AG04450 (cell line): ENCODE results near the gene LEF1. TPM values are rescaled to one million over a fixed set of nuclear protein-coding genes. Genes with fewer than 3 reads are reported as not detected.

Experiments
- CTCF ChIA-PET: fragments of 300-600, 350-600 bp; formaldehyde crosslinking; extraction: SDS; loops from one replicate; lab custom pipeline; 2022; ENCODE audit warnings: antibody characterized with exemption, inconsistent platforms; lab: Charles Lee
- POLR2A ChIA-PET: fragments of 350-600 bp; formaldehyde crosslinking; extraction: SDS; loops from one replicate; lab custom pipeline; 2021; ENCODE audit warnings: antibody characterized with exemption, inconsistent platforms; lab: Yijun Ruan, JAX
- DNase-seq: peaks from one replicate; pipeline ENCODE4 v3.0.0-alpha.2; 2011; ENCODE audit warnings: low read depth, low spot score
- H3K27ac ChIP-seq: one replicate; pipeline ENCODE4 v1.5.1; 2012; ENCODE audit warnings: low read depth, low read length, control low read depth
- H3K27me3 ChIP-seq: one replicate; pipeline ENCODE4 v1.6.0; 2012; ENCODE audit warnings: low read length; ENCODE audit not compliant: control insufficient read depth, insufficient read depth
- H3K4me3 ChIP-seq: 2 replicates; pipeline ENCODE4 v1.5.1; 2011; ENCODE audit warnings: mild to moderate bottlenecking, low read depth, low read length, control low read depth
- H3K9me3 ChIP-seq: 2 replicates; pipeline ENCODE4 v1.5.1; 2012; ENCODE audit warnings: low read length; ENCODE audit not compliant: control insufficient read depth, insufficient read depth
- CTCF ChIP-seq: IDR thresholded peaks from 2 replicates; pipeline ENCODE4 v1.5.1; 2011; ENCODE audit warnings: low read depth, low read length, control low read depth, inconsistent platforms
- polyA plus RNA-seq: library from polyadenylated mRNA; depleted of rRNA; stranded (reverse); fragments of >200 nt; gene quantifications from 2 replicates; pipeline ENCODE4 v1.2.3, GENCODE V29; 2011

The LEF1 gene
- polyA plus RNA-seq, 1 experiment, result 1.2 TPM

DNA sequence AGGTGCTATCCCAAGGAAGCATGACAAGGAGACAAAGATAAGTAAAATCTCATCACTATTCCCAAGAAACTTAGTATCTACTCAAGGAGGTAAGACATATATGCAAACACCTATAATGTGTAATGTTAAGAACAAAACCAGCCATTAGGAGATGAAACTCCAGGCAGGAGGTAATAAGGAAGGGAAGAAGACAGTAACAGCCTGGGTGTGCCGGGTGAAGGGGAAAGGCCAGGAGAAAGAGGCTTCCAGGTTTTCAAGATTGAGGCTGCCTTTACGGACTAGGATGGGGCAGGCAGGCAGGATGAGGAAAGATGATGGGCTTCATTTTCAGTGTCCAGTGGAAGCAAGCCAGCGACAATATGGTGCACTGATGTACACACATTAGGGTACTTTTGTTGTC is 62.5 kb downstream of the LEF1 start:
- no peak overlapping the region for H3K27ac ChIP-seq
- no peaks in the 10 kb centered on the region for H3K9me3 ChIP-seq
- no peak overlapping the region for H3K4me3 ChIP-seq
- peaks cover 2% of the 10 kb centered on the region for H3K27me3 ChIP-seq
- POLR2A ChIA-PET, result no interaction called here
- TF ChIP-seq CTCF, result no peak
- CTCF ChIA-PET, result no interaction called here
- DNase-seq, result no peak

DNA sequence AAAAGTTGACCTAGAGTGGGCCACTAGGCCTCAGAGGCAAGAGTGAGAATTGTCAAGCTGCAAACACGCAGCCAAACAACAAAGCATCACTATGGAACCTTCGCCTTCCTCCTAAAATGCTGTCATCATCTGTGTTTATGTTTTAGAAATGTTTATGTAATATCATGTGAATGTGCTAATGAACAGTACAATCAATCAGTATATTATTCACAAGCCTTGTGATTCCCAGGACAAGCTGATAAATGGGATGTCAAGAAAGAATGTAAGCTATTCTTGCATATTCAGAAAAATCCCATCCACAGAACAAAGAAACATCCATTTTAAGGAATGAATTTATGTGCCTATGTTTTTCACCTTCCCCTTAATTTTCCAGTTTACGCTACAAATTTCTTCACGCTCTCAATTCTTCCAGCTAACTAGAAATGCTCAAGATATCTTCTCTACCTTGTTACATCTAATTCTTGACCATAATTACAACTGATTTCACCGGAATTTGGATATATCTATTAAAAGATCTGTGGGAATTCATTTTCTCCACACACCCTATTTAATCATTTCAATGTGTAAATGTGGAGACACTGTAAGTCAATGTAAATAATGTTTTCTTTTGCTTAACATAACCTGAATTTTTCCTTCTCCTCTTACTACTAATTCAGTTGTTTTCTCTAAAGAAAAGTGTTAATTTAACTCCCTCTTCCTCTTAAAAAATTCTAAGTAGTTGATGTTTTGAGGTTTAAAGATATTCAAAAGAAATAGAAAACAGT is 65.5 kb downstream of the LEF1 start:
- POLR2A ChIA-PET, result no interaction called here
- H3K27me3 ChIP-seq, result no peaks in the 10 kb centered on the region
- no peak for DNase-seq
- H3K27ac ChIP-seq, result no peak overlapping the region
- CTCF ChIA-PET, result no interaction called here
- H3K4me3 ChIP-seq, result no peak overlapping the region
- TF ChIP-seq CTCF, result no peak
- H3K9me3 ChIP-seq, result no peaks in the 10 kb centered on the region

GRCh38 chr4:108100827-108101226 is 67.9 kb downstream of the LEF1 start:
- ChIA-PET POLR2A (no interaction called here), CTCF (no interaction called here)
- no peak for TF ChIP-seq CTCF
- H3K27ac ChIP-seq, result no peak overlapping the region
- no peaks in the 10 kb centered on the region for H3K9me3 ChIP-seq
- H3K27me3 ChIP-seq, result no peaks in the 10 kb centered on the region
- no peak for DNase-seq
- H3K4me3 ChIP-seq, result no peak overlapping the region

GRCh38 chr4:108099838-108100237 is 68.9 kb downstream of the LEF1 start:
- Histone ChIP-seq H3K27ac (no peak overlapping the region), H3K9me3 (no peaks in the 10 kb centered on the region), H3K27me3 (no peaks in the 10 kb centered on the region), H3K4me3 (no peak overlapping the region)
- CTCF ChIA-PET, result no interaction called here
- POLR2A ChIA-PET, result no interaction called here
- no peak for TF ChIP-seq CTCF
- no peak for DNase-seq

- Histone ChIP-seq H3K9me3 (no peaks in the 10 kb centered on the region), H3K27ac (no peak overlapping the region), H3K4me3 (no peak overlapping the region), H3K27me3 (peaks cover 2% of the 10 kb centered on the region)
- no peak for DNase-seq
- POLR2A ChIA-PET, result interaction anchor here (0.6 kb wide), 1 partner anchor 1640 kb away, joined by 12 read pairs; no protein-coding TSS in a partner anchor
- TF ChIP-seq CTCF, result no peak
- CTCF ChIA-PET, result no interaction called here
These were observed 70.7 kb downstream of the LEF1 start for GRCh38 chr4:108097990-108098553.
